HepG2 (cell line): ENCODE results near the gene PPBP. TPM values are rescaled to one million over a fixed set of nuclear protein-coding genes. Genes with fewer than 3 reads are reported as not detected.

Experiments used
- ATAC-seq: fragments of 200-7000 bp; cut with Tn5 transposase; 3 replicates; pipeline ENCODE4 v1.9.1; 2020; ENCODE audit warnings: mild to moderate bottlenecking, moderate library complexity
- BruUV-seq: library from RNA; stranded (reverse); fragments of 400-500 nt; replicated peaks from 2 replicates; lab custom pipeline; 2021; lab: Mats Ljungman, UMichigan
- CTCF ChIA-PET: fragments of 300-600 bp; formaldehyde crosslinking; extraction: SDS; loops from one replicate; lab custom pipeline; 2021; ENCODE audit warnings: low total read pairs, inconsistent platforms, low intra/inter-chr PET ratio; lab: Yijun Ruan, JAX
- POLR2A ChIA-PET: fragments of 350-600 bp; sonication (Branson Sonifier 250); formaldehyde crosslinking; loops from one replicate; lab custom pipeline; 2020; ENCODE audit warnings: antibody characterized with exemption, inconsistent platforms; lab: Yijun Ruan, JAX
- DNase-seq: peaks from one replicate; pipeline ENCODE4 v3.0.0-alpha.2; 2015; ENCODE audit warnings: low spot score
- FAIRE-seq: peaks from 3 replicates; lab custom pipeline; 2011; peaks lifted over from hg19 to GRCh38; lab: Jason Lieb, UNC
- H2AFZ ChIP-seq: one replicate; pipeline ENCODE4 v1.6.1; 2011; ENCODE audit warnings: low read length, inconsistent platforms
- H3K27ac ChIP-seq: fragments of 300-600 bp; 3 replicates; pipeline ENCODE4 v1.8.0; 2011; ENCODE audit warnings: mixed run types, mild to moderate bottlenecking, mixed read lengths, low read length, inconsistent platforms; ENCODE audit not compliant: insufficient read depth; ENCODE audit errors: extremely low read length
- H3K27me3 ChIP-seq, 2 experiments: fragments of 200-600 bp in 1 of 2; 2 replicates in 1 of 2; 3 replicates in 1 of 2; pipeline versions ENCODE4 v1.6.0 to v1.8.0; 2011; ENCODE audit warnings: low read length in 2 of 2, mild to moderate bottlenecking in 2 of 2, moderate library complexity in 2 of 2, inconsistent platforms in 1 of 2; ENCODE audit not compliant: insufficient read depth in 2 of 2, control insufficient read depth in 1 of 2
- H3K36me3 ChIP-seq, 2 experiments: fragments of 200-600 bp in 1 of 2; replicated peaks in 1 of 2; 2 replicates in 1 of 2; 3 replicates in 1 of 2; pipeline versions ENCODE4 v1.5.1 to v1.8.0; 2011; ENCODE audit warnings: low read length in 2 of 2, inconsistent platforms in 1 of 2; ENCODE audit not compliant: insufficient read depth in 2 of 2, control insufficient read depth in 1 of 2
- H3K4me1 ChIP-seq: 2 replicates; pipeline ENCODE4 v1.5.1; 2012; ENCODE audit warnings: low read length, inconsistent platforms; ENCODE audit not compliant: insufficient read depth
- H3K4me2 ChIP-seq: 2 replicates; pipeline ENCODE4 v1.6.0; 2011; ENCODE audit warnings: low read depth, low read length, inconsistent platforms
- H3K4me3 ChIP-seq, 3 experiments: fragments of 200-600 bp in 1 of 3; sonication (generic), shearing (Covaris generic) in 1 of 3; replicated peaks in 1 of 3; 2 replicates each; pipeline ENCODE4 v1.5.1; 2011 to 2016; ENCODE audit warnings: low read length in 3 of 3, inconsistent platforms in 2 of 3, low read depth in 2 of 3, mild to moderate bottlenecking in 2 of 3, control low read depth in 1 of 3, mixed read lengths in 1 of 3; ENCODE audit not compliant: insufficient read depth in 1 of 3
- H3K79me2 ChIP-seq: one replicate; pipeline ENCODE4 v1.6.1; 2011; ENCODE audit warnings: low read length, inconsistent platforms; ENCODE audit not compliant: insufficient read depth
- H3K9ac ChIP-seq: 2 replicates; pipeline ENCODE4 v1.6.0; 2011; ENCODE audit warnings: mild to moderate bottlenecking, low read depth, low read length, inconsistent platforms; ENCODE audit not compliant: insufficient read depth
- H3K9me3 ChIP-seq: 2 replicates; pipeline ENCODE4 v1.5.1; 2012; ENCODE audit warnings: mild to moderate bottlenecking, low read length
- H4K20me1 ChIP-seq: 2 replicates; pipeline ENCODE4 v1.6.0; 2011; ENCODE audit warnings: inconsistent platforms, mild to moderate bottlenecking, low read length, moderate library complexity; ENCODE audit not compliant: insufficient read depth
- HNRNPL ChIP-seq: fragments of 200-400 bp; formaldehyde crosslinking; IDR thresholded peaks from 2 replicates; pipeline ENCODE4 v1.6.1; 2017; ENCODE audit warnings: mild to moderate bottlenecking, low read depth, low read length
- MBD4 ChIP-seq: IDR thresholded peaks from 2 replicates; pipeline ENCODE4 v1.6.1; 2012; ENCODE audit warnings: low read length, inconsistent platforms, borderline replicate concordance
- ZHX2 ChIP-seq, 2 experiments: sonication (generic) in 1 of 2; formaldehyde crosslinking in 1 of 2; IDR thresholded peaks; 2 replicates each; pipeline versions ENCODE4 v1.6.1 to v1.9.0; 2014 to 2022; ENCODE audit warnings: antibody characterized with exemption in 1 of 2, borderline replicate concordance in 1 of 2, inconsistent platforms in 1 of 2, low read depth in 1 of 2, missing genetic modification reagents in 1 of 2
- ZNF781 ChIP-seq: sonication (generic); formaldehyde crosslinking; IDR thresholded peaks from 2 replicates; pipeline ENCODE4 v1.5.1; 2020; ENCODE audit warnings: borderline replicate concordance, mild to moderate bottlenecking, missing genetic modification reagents; ENCODE audit errors: not compliant biosample characterization
- WGBS: methylation state at CpG from one replicate; pipeline ENCODE4 v1.1.6; 2017; ENCODE audit warnings: low lambda C conversion rate; 5-methylcytosine and 5-hydroxymethylcytosine counted together
- in situ Hi-C: cut with HindIII; loops from 2 replicates; pipeline ENCODE4 v1.10.0; 2017; ENCODE audit warnings: low pct_unique_long_range_greater_than_20kb; ENCODE audit not compliant: extremely low pct_ligation_motif_present
- intact Hi-C: fragments of 100-400 bp; cut with micrococcal nuclease; formaldehyde crosslinking; loops from one replicate; pipeline ENCODE4 v1.10.0; 2022; ENCODE audit not compliant: unreplicated experiment
- polyA plus RNA-seq, 8 experiments: library from polyadenylated mRNA; depleted of rRNA in 3 of 8; stranded (reverse) in 7 of 8; unstranded in 1 of 8; fragments of >200 nt; fragmentation: Illumina TruSeq in 4 of 8; extraction: Trizol in 4 of 8; gene quantifications; 2 replicates each; pipeline versions ENCODE4 v1.2.1 to v1.2.3, GENCODE V29; 2011 to 2016; ENCODE audit warnings: low read depth in 4 of 8, missing spikeins in 1 of 8, mixed read lengths in 1 of 8; ENCODE audit not compliant: insufficient read depth in 1 of 8
- total RNA-seq, 5 experiments: library from RNA; depleted of rRNA; stranded (reverse); fragments of >200 nt; fragmentation: Illumina TruSeq; extraction: Trizol; gene quantifications; 2 replicates each; pipeline ENCODE4 v1.2.3, GENCODE V29; 2016; ENCODE audit warnings: low read depth in 1 of 5

The PPBP gene
- total and polyA plus RNA-seq, 2 of the 13 experiments (the other 11 are each of a cell fraction or from before 2014, with no cell fraction given) = not detected

GRCh38 chr4:73945674-73946449 lies 42.1 kb downstream of the PPBP start:
- intact Hi-C loops = no loop called here
- in situ Hi-C loops = no loop called here
- ChIA-PET POLR2A (no interaction called here), CTCF (no interaction called here)
- no peak for TF ChIP-seq HNRNPL
- DNase-seq = no peak
- no peak for ATAC-seq
- H3K4me1 ChIP-seq = no peaks in the 10 kb centered on the region
- H3K4me2 ChIP-seq = no peak overlapping the region
- no peaks in the 10 kb centered on the region for H4K20me1 ChIP-seq
- no peaks in the 10 kb centered on the region for H3K36me3 ChIP-seq
- no peak for FAIRE-seq
- H3K27me3 ChIP-seq = peaks cover 0 to 9% of the 10 kb centered on the region in 2 experiments; a peak in 3 of 5 replicates
- no peaks in the 10 kb centered on the region for H3K9me3 ChIP-seq
- H3K9ac ChIP-seq = no peak overlapping the region
- no peak overlapping the region for H3K4me3 ChIP-seq
- no TSS peak for BruUV-seq
- no peaks in the 10 kb centered on the region for H3K79me2 ChIP-seq
- H3K27ac ChIP-seq = no peak overlapping the region
- H2AFZ ChIP-seq = no peak overlapping the region
- WGBS = under 1% methylated on average over 3 of the region's 3 CpGs

GRCh38 chr4:73945140-73945539 lies 42.9 kb downstream of the PPBP start:
- POLR2A ChIA-PET = no interaction called here
- Histone ChIP-seq H2AFZ (no peak overlapping the region), H3K4me3 (no peak overlapping the region), H3K27me3 (peaks cover 0 to 9% of the 10 kb centered on the region in 2 experiments; a peak in 3 of 5 replicates), H3K36me3 (no peaks in the 10 kb centered on the region), H3K27ac (no peak overlapping the region), H3K4me2 (no peak overlapping the region), H3K9ac (no peak overlapping the region), H3K4me1 (no peaks in the 10 kb centered on the region), H4K20me1 (no peaks in the 10 kb centered on the region), H3K9me3 (no peaks in the 10 kb centered on the region), H3K79me2 (no peaks in the 10 kb centered on the region)
- in situ Hi-C loops = no loop called here
- no TSS peak for BruUV-seq
- DNase-seq = no peak
- FAIRE-seq = no peak
- intact Hi-C loops = no loop called here
- ATAC-seq = no peak
- 21% methylated on average over 4 of the region's 4 CpGs for WGBS
- CTCF ChIA-PET = no interaction called here
- no peak for TF ChIP-seq ZNF781 (CRISPR knock-in tag)
- no peak for TF ChIP-seq ZHX2 (IDR thresholded peaks at IDR 0.05; ENCODE audit: low read depth)
- no peak for TF ChIP-seq ZHX2 (CRISPR knock-in tag; IDR thresholded peaks at IDR 0.05; ENCODE audit: borderline replicate concordance)
- no peak for TF ChIP-seq MBD4
